GM19193 (cell line): ENCODE data around the gene MYH9.

ENCODE experiments used
- POLR2A ChIP-seq: IDR thresholded peaks from 4 replicates; pipeline ENCODE4 v1.6.1; 2011; ENCODE audit not compliant: insufficient read depth, insufficient read length; ENCODE audit errors: extremely low read depth

The MYH9 gene

GRCh38 chr22:36419912-36420882 is 32.4 kb upstream of the MYH9 start:
- TF ChIP-seq POLR2A: no peak

GRCh38 chr22:36419177-36419911 is 31.6 kb upstream of the MYH9 start:
- TF ChIP-seq POLR2A: no peak

- no peak for TF ChIP-seq POLR2A
Measured at GRCh38 chr22:36417281-36417686, 29.5 kb upstream of the MYH9 start.

- no peak for TF ChIP-seq POLR2A
Measured at GRCh38 chr22:36415415-36416168, 27.8 kb upstream of the MYH9 start.

- no peak for TF ChIP-seq POLR2A
Measured at GRCh38 chr22:36413022-36413775, 25.4 kb upstream of the MYH9 start.

- no peak for TF ChIP-seq POLR2A
Measured at GRCh38 chr22:36411589-36412258, 24.0 kb upstream of the MYH9 start.

- no peak for TF ChIP-seq POLR2A
Measured at GRCh38 chr22:36409911-36410756, 22.4 kb upstream of the MYH9 start.

- no peak for TF ChIP-seq POLR2A
Measured at GRCh38 chr22:36409056-36409455, 21.3 kb upstream of the MYH9 start.

GRCh38 chr22:36406721-36407120 is 19.0 kb upstream of the MYH9 start:
- TF ChIP-seq POLR2A: no peak

- TF ChIP-seq POLR2A: no peak
Measured at GRCh38 chr22:36405671-36406538, 18.1 kb upstream of the MYH9 start.

- TF ChIP-seq POLR2A: no peak
Measured at GRCh38 chr22:36405221-36405661, 17.5 kb upstream of the MYH9 start.

GRCh38 chr22:36404446-36404845 is 16.7 kb upstream of the MYH9 start:
- no peak for TF ChIP-seq POLR2A
